Measurements from ENCODE around the gene GIPC1. TPM values are rescaled to one million over a fixed set of nuclear protein-coding genes. Genes with fewer than 3 reads are reported as not detected.
A peak's percentile ranks its signal among the peaks of the same experiment; 100 is the strongest.

Gene GIPC1
- total RNA-seq, 1 experiment from 2014 or later = 67.4 TPM

GRCh38 chr19:14450168-14450874, 45.6 kb downstream of the GIPC1 start:
- peaks cover 35% of the 10 kb centered on the region for H3K36me3 ChIP-seq
- no peaks in the 10 kb centered on the region for H3K27me3 ChIP-seq
- H3K9me3 ChIP-seq (replicated peaks) = no peaks in the 10 kb centered on the region
- no peak overlapping the region for H3K27ac ChIP-seq
- H3K4me1 ChIP-seq = no peaks in the 10 kb centered on the region
- peak; percentile 79 to 86 for DNase-seq
- H3K4me3 ChIP-seq = no peak overlapping the region

DNA sequence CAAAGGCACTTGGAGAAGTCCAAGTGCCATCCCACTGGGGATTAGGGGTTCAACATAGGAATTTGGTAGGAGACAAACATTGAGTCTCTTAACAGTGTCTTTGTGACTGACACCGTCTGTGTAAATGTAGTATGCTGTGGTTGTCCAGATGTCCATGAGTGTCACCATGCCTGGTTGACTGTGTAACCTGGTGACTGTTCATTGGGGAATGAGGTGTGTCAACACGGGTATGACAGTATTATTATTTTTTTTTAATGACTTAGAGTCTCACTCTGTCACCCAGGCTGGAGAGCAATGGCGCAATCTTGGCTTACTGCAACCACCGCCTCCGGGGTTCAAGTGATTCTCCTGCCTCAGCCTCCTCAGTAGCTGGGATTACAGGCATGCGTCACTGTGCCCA, 46.6 kb downstream of the GIPC1 start:
- Histone ChIP-seq H3K4me1 (no peaks in the 10 kb centered on the region), H3K27ac (no peak overlapping the region), H3K4me3 (no peak overlapping the region), H3K9me3 (replicated peaks) (no peaks in the 10 kb centered on the region), H3K27me3 (no peaks in the 10 kb centered on the region), H3K36me3 (peaks cover 44% of the 10 kb centered on the region)
- no peak for DNase-seq

- H3K27me3 ChIP-seq = no peaks in the 10 kb centered on the region
- DNase-seq = no peak
- H3K4me1 ChIP-seq = no peaks in the 10 kb centered on the region
- H3K9me3 ChIP-seq (replicated peaks) = no peaks in the 10 kb centered on the region
- H3K36me3 ChIP-seq = peaks cover 53% of the 10 kb centered on the region
- no peak overlapping the region for H3K27ac ChIP-seq
- H3K4me3 ChIP-seq = no peak overlapping the region
These were observed 49.4 kb downstream of the GIPC1 start for GRCh38 chr19:14446336-14447036.

- H3K4me1 ChIP-seq = peaks cover 11% of the 10 kb centered on the region
- H3K27ac ChIP-seq = no peak overlapping the region
- no peaks in the 10 kb centered on the region for H3K9me3 ChIP-seq (replicated peaks)
- no peak overlapping the region for H3K4me3 ChIP-seq
- H3K36me3 ChIP-seq = peaks cover 40% of the 10 kb centered on the region
- no peak for DNase-seq
- H3K27me3 ChIP-seq = no peaks in the 10 kb centered on the region
These were observed 52.2 kb downstream of the GIPC1 start for GRCh38 chr19:14443632-14444216.

DNA sequence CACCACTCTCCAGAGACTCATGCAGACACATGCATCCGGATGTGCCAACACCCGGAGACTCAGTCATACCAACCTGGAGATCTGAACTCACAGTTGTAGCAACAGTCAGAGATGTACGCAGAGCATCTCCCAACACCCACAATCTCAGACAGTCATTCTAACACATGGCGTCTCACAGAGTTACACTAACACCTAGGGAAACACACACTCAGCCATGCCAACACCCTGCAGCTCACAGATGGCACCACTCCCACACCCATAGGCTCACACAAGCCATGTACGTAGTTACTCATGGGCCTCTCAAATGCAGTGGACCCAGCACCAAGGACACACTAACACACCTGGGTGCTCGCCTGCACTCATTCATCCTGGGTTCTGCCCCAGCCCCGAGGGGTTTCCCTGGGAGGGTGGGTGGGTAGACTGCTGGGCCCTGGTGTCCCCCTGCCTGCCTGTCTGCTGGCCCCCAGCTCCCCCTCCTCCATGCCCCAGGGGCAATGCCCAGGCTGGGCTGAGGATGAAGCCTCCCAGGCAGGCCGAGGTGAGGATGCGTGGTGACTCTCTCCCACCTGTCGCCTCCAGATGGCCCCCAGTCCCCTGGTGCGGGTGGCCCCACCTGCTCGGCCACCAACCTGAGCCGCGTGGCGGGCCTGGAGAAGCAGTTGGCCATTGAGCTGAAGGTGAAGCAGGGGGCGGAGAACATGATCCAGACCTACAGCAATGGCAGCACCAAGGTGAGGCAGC, 52.9 kb downstream of the GIPC1 start:
- Histone ChIP-seq H3K36me3 (peaks cover 38% of the 10 kb centered on the region), H3K4me3 (no peak overlapping the region), H3K27me3 (no peaks in the 10 kb centered on the region), H3K4me1 (peaks cover 11% of the 10 kb centered on the region), H3K27ac (no peak overlapping the region), H3K9me3 (replicated peaks) (no peaks in the 10 kb centered on the region)
- no peak for DNase-seq

GRCh38 chr19:14441041-14441938, 54.6 kb downstream of the GIPC1 start:
- H3K36me3 ChIP-seq = peaks cover 29% of the 10 kb centered on the region
- peaks cover 11% of the 10 kb centered on the region for H3K4me1 ChIP-seq
- peak overlapping the region; percentile 46 for H3K27ac ChIP-seq

GRCh38 chr19:14440049-14440448, 55.9 kb downstream of the GIPC1 start:
- H3K4me1 ChIP-seq = peaks cover 11% of the 10 kb centered on the region
- H3K4me3 ChIP-seq = no peak overlapping the region
- no peak overlapping the region for H3K27ac ChIP-seq
- DNase-seq = peak in 1 of 2 experiments; percentile 42
- H3K27me3 ChIP-seq = no peaks in the 10 kb centered on the region
- no peaks in the 10 kb centered on the region for H3K9me3 ChIP-seq (replicated peaks)
- H3K36me3 ChIP-seq = peaks cover 22% of the 10 kb centered on the region

More at GRCh38 chr19:14441041-14441938, 54.6 kb downstream of the GIPC1 start:
- Histone ChIP-seq H3K4me3 (no peak overlapping the region), H3K9me3 (replicated peaks) (no peaks in the 10 kb centered on the region), H3K27me3 (no peaks in the 10 kb centered on the region)
- peak; percentile 83 for DNase-seq

DNA sequence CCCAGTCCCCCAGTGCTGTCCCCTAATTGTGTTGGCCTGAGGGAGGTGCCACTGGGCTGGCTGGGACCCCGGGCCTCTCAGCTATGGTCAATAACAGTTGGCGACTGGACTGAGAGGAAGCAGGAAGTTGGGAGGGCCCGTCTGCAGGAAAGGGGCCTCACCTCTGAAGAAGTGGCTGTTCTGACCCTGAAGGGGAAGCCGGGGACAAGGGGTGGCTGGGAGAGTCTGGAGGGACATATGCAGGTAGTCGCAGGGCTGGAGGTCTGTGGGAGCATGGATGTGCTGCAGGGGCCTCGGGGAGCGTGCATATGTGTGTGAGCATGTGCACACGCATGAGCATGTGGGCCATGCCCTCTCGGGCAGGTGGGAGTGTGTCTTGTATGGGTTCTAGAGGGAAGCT, 56.9 kb downstream of the GIPC1 start:
- H3K36me3 ChIP-seq = peaks cover 13% of the 10 kb centered on the region
- H3K4me1 ChIP-seq = peaks cover 17% of the 10 kb centered on the region
- no peak for DNase-seq
- no peaks in the 10 kb centered on the region for H3K27me3 ChIP-seq
- H3K27ac ChIP-seq = no peak overlapping the region
- no peak overlapping the region for H3K4me3 ChIP-seq
- no peaks in the 10 kb centered on the region for H3K9me3 ChIP-seq (replicated peaks)

- Histone ChIP-seq H3K9me3 (replicated peaks) (no peaks in the 10 kb centered on the region), H3K4me3 (no peak overlapping the region), H3K27ac (no peak overlapping the region), H3K27me3 (no peaks in the 10 kb centered on the region), H3K36me3 (peaks cover 1% of the 10 kb centered on the region), H3K4me1 (peaks cover 17% of the 10 kb centered on the region)
- no peak for DNase-seq
These were observed 58.3 kb downstream of the GIPC1 start for GRCh38 chr19:14437578-14438140.

GRCh38 chr19:14435320-14436050, 60.4 kb downstream of the GIPC1 start:
- Histone ChIP-seq H3K36me3 (no peaks in the 10 kb centered on the region), H3K27ac (no peak overlapping the region), H3K9me3 (replicated peaks) (no peaks in the 10 kb centered on the region), H3K4me3 (no peak overlapping the region), H3K4me1 (peaks cover 12% of the 10 kb centered on the region), H3K27me3 (no peaks in the 10 kb centered on the region)
- no peak for DNase-seq

- Histone ChIP-seq H3K4me3 (no peak overlapping the region), H3K9me3 (replicated peaks) (no peaks in the 10 kb centered on the region), H3K4me1 (peaks cover 6% of the 10 kb centered on the region; the same call in 1 of the 2 replicates), H3K27me3 (no peaks in the 10 kb centered on the region), H3K27ac (no peak overlapping the region), H3K36me3 (no peaks in the 10 kb centered on the region)
- no peak for DNase-seq
These were observed 61.2 kb downstream of the GIPC1 start for GRCh38 chr19:14434543-14435319.

GRCh38 chr19:14433554-14434501, 62.1 kb downstream of the GIPC1 start:
- Histone ChIP-seq H3K36me3 (no peaks in the 10 kb centered on the region), H3K27ac (no peak overlapping the region), H3K4me3 (peak overlapping the region; percentile 70), H3K9me3 (replicated peaks) (no peaks in the 10 kb centered on the region), H3K4me1 (peaks cover 6% of the 10 kb centered on the region; the same call in 1 of the 2 replicates), H3K27me3 (no peaks in the 10 kb centered on the region)
- DNase-seq = no peak
